AML-193 (cell line): ENCODE measurements around the gene ZKSCAN8.
A peak's percentile ranks its signal among the peaks of the same experiment; 100 is the strongest.

ENCODE experiments used
- DNase-seq, 2 experiments: peaks; one replicate each; lab custom pipeline; 2025; lab: John Stamatoyannopoulos, UW

The ZKSCAN8 gene

DNA sequence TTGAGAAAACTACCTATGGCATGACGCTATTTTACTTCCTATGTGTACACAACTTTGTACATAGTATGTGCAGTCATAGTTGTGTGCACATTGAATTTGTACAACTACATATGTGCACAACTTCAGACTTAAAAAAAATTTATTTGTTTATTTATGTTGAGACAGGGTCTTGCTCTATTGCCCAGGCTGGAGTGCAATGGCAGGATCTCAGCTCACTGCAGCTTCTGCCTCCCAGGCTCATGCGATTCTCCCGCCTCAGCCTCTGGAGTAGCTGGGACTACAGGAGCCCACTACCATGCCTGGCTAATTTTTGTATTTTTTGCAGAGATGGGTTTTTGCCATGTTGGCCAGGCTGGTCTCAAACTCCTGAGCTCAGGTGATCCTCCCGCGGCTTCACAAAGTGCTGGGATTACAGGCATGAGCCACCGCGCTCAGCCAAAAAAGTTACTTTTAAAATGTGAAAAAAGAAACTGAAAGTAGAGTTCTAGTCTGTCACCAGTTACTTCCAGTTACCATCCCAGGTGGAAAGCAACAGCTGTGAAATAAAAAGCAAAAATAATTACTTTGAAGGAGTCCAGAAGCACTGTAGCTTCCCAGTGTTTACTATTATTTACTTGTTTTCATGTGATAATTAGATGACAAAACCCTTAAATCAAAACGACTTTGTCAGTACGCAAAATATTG is 1.7 kb upstream of the ZKSCAN8 start:
- DNase-seq = no peak

- no peak for DNase-seq
These were observed 1.1 kb upstream of the ZKSCAN8 start for GRCh38 chr6:28140616-28141015.

GRCh38 chr6:28142446-28142845 is 763 bp downstream of the ZKSCAN8 start:
- DNase-seq = peak in 1 of 2 experiments; percentile 15

DNA sequence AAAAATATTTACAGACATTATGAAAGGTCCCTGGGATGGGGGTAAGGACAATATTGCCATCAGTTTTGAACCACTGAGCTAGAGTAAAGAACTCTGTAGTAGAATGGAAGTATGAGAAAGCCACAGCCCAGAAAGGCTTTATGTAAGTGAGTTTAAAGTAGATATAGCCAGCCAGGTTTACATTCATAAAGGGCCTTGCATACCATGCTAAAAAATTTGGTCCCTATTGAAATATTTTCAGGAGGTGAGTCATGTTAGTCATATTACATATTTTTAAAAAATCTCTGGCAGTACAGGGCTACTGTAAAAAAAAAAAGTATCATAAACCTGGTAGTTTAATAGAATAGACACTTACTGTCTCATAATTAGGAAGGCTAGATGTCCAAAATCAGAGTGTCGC is 3.5 kb downstream of the ZKSCAN8 start:
- DNase-seq = no peak

- no peak for DNase-seq
These were observed 10.8 kb downstream of the ZKSCAN8 start for GRCh38 chr6:28152531-28152930.

- DNase-seq = no peak
These were observed 11.9 kb downstream of the ZKSCAN8 start for GRCh38 chr6:28153546-28153945.

GRCh38 chr6:28154357-28154756 is 12.7 kb downstream of the ZKSCAN8 start:
- no peak for DNase-seq

DNA sequence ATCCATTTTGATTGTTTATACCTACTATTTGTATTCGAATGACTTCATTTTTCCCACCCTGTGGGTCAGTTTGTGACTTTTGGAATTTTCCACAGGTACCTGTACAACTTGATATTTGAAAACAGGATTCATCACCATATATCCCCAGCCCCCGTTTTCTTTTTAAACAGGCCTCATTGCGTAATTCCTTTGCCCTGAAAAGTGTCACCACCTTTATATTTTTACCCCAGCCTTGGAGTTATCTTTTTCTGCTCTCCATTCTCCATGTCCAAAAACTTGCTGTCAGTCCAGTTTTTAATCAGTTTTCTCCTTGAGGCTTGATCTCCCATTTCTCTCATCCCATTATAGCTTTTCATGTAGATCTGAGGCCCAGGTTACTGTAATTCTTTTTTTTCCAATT is 16.6 kb downstream of the ZKSCAN8 start:
- no peak for DNase-seq

DNA sequence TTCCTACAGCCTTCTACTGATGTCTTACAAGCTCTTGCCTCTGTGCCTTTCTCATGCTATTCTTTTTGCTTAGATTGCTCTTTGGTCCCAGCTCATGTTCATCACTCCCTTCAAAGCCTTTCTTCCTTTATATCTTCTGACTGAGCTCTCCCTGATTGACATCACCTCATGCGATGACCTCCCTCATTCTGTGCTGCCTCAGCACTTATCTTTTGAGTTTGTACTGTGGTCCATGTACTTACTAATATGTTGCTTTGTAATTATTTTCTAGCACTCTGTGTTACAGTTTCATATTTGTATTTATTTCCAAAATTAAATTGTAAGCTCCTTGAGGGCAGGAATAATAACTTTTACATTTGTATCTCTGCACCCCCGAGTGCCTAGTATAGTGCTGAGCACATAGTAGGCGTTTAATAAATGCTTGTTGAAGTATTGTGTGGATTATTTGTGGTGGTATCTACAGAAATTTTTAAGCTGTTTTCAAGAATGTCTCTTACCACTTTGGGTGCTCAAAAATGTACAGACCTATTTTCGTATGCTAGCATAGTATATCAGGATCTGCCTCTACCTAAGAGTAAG is 17.4 kb downstream of the ZKSCAN8 start:
- DNase-seq = no peak

DNA sequence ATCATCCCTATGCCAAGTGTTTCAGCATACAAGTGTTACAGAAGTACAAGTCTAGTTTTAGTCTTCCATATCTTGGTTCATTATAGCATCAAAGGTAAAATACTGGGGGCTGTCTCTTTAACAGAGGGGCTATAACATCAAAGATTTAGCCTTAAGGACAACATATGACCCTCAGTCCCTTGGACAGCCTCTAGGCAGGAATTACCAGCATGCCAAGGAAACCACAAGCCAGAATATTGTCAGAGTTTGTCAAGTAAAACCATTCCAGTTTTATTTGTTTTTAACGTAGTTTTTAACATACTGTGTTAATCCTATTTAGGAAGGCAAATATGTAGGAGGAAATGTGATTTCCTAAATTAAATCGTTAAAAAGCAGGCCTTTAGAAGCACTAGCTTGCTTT is 18.6 kb downstream of the ZKSCAN8 start:
- no peak for DNase-seq

DNA sequence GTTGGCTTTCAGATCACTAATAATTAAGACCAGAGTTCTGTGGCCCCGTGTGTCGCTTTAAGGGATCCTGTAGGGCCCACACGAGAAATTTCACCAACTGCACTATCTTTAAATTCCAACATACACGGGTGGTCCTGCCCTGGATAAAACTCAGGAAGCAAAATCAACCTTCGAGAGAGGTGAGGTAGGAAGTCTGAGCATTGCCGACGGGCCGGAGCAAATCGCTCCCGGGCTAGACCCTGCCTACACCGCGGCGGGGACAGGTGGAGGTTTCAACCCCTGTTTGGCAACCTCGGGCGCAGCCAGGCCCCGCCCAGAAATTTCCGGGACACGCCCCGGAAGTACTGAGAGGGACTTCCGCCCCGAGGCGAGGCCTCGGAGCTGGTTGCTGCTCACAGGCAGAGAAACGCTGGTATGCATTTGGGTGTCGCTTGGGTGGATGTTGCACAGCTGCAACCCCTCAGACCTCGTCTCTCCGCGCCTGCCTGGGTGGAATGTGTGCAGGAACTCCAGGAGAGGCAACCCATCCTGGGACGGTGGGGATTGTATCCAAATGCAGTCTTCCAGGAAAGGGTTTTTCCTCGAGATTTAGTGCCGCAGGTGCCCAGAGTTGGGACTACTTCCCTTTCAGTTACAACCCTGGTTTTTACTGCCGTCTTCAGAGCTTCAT is 19.9 kb downstream of the ZKSCAN8 start:
- no peak for DNase-seq

DNA sequence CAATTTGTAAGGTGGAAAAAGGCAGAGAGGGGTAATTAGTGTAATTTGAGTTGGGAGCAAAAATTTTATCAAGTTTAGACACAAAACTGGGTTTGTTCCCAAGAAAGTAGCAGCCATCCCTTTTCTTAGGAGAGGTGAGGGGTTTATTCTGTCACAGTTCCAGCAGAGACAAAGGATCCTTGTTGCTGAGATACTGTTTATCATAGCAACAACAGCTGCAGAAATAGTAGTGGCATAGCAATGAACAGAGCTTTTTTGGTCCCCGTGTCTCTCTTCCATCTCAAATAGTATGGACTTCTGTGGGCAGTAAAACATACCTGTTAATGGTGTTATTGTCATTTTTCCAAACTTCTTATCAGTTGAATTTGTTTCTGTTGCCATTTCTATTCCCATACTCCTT is 23.9 kb downstream of the ZKSCAN8 start:
- no peak for DNase-seq

GRCh38 chr6:28167068-28167467 is 25.4 kb downstream of the ZKSCAN8 start:
- no peak for DNase-seq

- no peak for DNase-seq
These were observed 26.2 kb downstream of the ZKSCAN8 start for GRCh38 chr6:28167926-28168325.

GRCh38 chr6:28171271-28171670 is 29.6 kb downstream of the ZKSCAN8 start:
- DNase-seq = no peak

DNA sequence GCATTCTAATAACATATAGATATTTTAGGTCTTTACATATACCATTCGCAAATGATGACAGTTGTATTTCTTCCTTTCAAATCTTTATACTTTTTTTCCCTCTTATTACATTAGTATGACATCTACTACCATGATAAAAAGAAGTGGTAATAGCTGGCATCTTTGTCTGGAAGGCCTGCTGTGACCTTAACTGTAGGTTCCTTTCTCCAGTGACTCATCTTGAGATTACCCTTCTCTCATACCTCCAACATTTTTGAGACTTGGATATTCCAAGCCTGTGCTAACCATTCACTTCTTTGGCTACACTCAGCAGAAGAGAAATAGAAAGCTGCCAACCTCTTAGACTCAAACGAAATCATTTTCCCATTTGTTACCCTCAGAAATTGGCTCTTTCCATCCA is 30.3 kb downstream of the ZKSCAN8 start:
- DNase-seq = no peak

DNA sequence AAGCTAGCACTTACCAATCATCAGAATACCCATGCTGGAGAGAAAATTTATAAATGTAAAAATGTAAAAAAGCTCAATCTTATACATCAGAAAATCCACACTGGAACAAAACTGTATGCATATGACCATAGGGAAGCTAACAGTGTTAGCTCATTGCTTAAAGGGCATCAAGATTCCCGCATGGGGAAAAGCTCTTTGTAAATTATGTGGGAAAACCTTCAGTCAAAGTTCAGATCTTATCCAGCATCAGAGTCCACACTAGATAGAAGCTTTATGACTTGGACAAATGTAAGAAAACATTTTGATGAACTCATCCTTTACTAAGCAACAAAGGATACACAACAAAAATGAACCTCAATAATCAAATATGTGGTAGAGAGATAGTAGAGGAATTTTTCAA is 34.7 kb downstream of the ZKSCAN8 start:
- no peak for DNase-seq

GRCh38 chr6:28182255-28182654 is 40.6 kb downstream of the ZKSCAN8 start:
- DNase-seq = no peak

DNA sequence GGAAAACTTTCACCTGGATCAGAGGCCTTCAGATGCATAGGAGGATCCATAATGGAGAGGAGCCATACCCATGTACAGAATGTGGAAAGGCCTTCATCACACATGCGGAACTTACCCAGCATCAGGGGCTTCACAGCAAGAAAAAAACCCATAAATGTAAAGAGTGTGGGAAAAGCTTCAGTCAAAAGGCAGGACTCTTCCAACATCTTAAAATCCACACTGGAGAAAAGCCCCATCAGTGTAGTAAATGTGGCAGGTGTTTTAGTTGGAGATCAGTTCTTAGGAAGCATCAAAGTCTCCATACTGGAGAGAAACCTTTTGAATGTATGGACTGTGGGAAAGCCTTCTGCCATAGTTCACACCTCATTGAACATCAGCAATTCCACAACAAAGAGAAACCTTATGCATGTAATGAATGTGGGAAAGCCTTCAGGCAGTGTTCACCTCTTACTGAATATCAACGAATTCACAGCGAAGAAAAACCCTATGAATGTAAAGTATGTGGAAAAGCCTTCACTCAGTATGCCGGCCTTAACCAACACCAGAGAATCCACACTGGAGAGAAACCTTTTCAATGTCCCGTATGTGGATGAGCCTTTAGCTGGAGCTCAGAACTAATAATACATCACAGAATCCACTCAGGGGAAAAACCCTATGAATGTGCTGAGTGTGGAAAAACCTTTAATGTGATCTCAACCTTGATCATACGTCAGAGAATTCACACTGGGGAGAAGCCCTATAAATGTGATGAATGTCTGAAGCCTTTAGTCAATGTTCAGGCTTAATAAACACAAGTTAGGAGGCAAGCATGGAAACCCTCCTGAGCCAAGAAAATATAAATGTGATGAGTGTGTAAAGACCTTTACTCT is 46.7 kb downstream of the ZKSCAN8 start:
- DNase-seq = no peak

GRCh38 chr6:28200020-28200419 is 58.3 kb downstream of the ZKSCAN8 start:
- no peak for DNase-seq

DNA sequence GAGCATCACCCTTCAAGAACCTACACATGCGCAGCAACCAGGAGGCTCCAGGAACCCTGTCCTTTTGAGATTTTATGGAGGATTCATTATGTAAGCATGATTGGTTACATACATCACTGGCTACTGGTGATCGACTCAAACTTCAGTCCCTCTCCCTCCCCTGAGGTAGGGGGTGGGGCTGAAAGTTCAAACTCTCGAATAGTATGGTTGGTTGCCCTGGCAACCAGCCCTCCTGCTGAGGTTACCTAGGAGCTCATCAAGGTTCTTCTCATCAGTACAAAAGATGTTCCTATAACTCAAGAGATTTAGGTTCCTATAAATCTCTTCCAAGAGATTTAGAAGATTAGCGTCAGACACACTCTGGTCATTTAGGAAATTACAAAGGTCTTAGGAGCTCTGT is 61.5 kb downstream of the ZKSCAN8 start:
- no peak for DNase-seq

DNA sequence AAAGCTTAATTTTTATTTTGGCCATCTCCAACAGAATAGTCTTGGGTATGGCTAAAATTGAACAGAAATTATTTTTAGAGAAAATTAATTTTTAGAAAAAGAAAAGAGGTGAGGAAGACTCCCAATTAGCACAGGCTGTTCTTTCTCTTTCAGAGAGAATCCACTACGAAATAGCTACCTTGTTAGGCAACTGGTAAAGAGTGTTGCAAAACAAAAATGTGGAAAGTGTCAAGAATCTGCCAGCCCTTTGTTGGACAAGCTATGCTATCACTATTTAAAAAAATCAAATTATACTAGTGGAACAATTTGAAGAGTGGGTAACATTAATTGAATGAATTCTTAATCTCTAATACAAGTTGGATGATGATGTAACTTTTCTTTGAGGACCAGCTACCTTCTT is 64.2 kb downstream of the ZKSCAN8 start:
- peak; percentile 73 to 79 for DNase-seq

DNA sequence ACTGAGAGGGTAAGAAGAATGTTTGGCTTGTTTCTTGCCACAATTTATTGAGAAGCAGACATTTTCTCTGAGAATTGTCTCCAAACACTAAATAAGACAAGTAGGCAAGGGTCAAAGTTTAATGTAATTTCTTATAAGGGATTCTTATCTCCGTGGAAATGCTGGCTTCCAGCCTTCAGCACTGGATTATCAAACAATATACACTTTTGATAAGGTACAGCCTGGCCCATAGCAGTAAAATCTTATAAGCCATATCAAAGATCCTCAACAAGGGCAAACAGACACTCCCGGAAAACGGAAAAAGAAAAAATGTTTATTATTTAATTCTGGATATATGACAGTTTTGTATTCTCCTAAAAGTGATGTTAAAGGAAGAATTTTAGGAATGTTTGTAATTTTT is 64.8 kb downstream of the ZKSCAN8 start:
- DNase-seq = no peak
